ENCODE measurements around the gene NXPH3. TPM values are rescaled to one million over a fixed set of nuclear protein-coding genes. Genes with fewer than 3 reads are reported as not detected.

NXPH3 gene
- total and polyA plus RNA-seq, 2 experiments from 2014 or later, result 0.77 to 1.2 TPM

DNA sequence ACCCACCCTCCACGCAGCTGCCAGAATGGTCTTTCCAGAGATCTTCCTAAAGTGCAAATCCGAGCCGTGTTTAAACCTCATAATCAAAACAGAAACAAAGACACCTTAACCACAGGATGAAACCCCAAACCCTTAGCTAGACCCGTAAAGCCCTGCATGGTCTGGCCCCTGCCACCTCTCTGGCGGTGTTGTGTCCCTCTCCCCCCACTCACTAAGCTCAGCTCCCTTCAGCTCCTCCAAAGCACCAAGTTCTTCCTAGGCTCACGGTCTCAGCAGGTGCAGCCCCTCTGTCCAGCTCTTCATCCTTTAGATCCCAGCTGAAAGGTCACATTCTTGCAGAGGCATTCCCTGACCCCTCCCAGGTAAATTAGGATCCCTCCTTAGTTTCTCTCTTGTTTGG, 4.4 kb upstream of the NXPH3 start:
- peaks cover 41% of the 10 kb centered on the region for H3K27me3 ChIP-seq
- WGBS (ENCODE audit: low lambda C conversion rate, missing lambda C conversion rate), result 65% methylated on average over 6 of the region's 6 CpGs

GRCh38 chr17:49571764-49572163, 3.9 kb upstream of the NXPH3 start:
- 62% methylated on average over 4 of the region's 4 CpGs for WGBS (ENCODE audit: low lambda C conversion rate, missing lambda C conversion rate)
- H2AFZ ChIP-seq, result no peak overlapping the region
- H3K4me1 ChIP-seq (ENCODE audit: insufficient read depth), result peaks cover 4% of the 10 kb centered on the region
- no peak for DNase-seq (ENCODE audit: low spot score)
- H3K79me2 ChIP-seq, result no peaks in the 10 kb centered on the region
- H3K27me3 ChIP-seq, result peaks cover 41% of the 10 kb centered on the region
- no peak overlapping the region for H3K27ac ChIP-seq
- no peaks in the 10 kb centered on the region for H4K20me1 ChIP-seq (ENCODE audit: insufficient read depth, poor library complexity, severe bottlenecking)
- H3K36me3 ChIP-seq (replicated peaks; ENCODE audit: insufficient read depth, low read depth), result no peaks in the 10 kb centered on the region
- H3K9me3 ChIP-seq (ENCODE audit: low read depth), result no peaks in the 10 kb centered on the region
- H3K9me2 ChIP-seq (replicated peaks; ENCODE audit: insufficient read depth), result no peaks in the 10 kb centered on the region
- no peak overlapping the region for H3K4me3 ChIP-seq
- no peak overlapping the region for H3K4me2 ChIP-seq
- no peak for TF ChIP-seq EZH2 (IDR thresholded peaks at IDR 0.05; ENCODE audit: borderline replicate concordance)
- no peak for TF ChIP-seq EZH2phosphoT487 (IDR thresholded peaks at IDR 0.05; ENCODE audit: low read depth, severe bottlenecking, unreplicated experiment)
- TF ChIP-seq, protein P1, sequence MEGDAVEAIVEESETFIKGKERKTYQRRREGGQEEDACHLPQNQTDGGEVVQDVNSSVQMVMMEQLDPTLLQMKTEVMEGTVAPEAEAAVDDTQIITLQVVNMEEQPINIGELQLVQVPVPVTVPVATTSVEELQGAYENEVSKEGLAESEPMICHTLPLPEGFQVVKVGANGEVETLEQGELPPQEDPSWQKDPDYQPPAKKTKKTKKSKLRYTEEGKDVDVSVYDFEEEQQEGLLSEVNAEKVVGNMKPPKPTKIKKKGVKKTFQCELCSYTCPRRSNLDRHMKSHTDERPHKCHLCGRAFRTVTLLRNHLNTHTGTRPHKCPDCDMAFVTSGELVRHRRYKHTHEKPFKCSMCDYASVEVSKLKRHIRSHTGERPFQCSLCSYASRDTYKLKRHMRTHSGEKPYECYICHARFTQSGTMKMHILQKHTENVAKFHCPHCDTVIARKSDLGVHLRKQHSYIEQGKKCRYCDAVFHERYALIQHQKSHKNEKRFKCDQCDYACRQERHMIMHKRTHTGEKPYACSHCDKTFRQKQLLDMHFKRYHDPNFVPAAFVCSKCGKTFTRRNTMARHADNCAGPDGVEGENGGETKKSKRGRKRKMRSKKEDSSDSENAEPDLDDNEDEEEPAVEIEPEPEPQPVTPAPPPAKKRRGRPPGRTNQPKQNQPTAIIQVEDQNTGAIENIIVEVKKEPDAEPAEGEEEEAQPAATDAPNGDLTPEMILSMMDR (IDR thresholded peaks at IDR 0.05; ENCODE audit: poor library complexity), result no peak

More for the DNA sequence above, 4.4 kb upstream of the NXPH3 start:
- Histone ChIP-seq H4K20me1 (ENCODE audit: insufficient read depth, poor library complexity, severe bottlenecking) (no peaks in the 10 kb centered on the region), H3K4me3 (no peak overlapping the region), H3K4me2 (no peak overlapping the region), H3K36me3 (replicated peaks; ENCODE audit: insufficient read depth, low read depth) (no peaks in the 10 kb centered on the region), H3K4me1 (ENCODE audit: insufficient read depth) (peaks cover 3% of the 10 kb centered on the region), H3K9me2 (replicated peaks; ENCODE audit: insufficient read depth) (no peaks in the 10 kb centered on the region), H3K79me2 (no peaks in the 10 kb centered on the region), H2AFZ (no peak overlapping the region), H3K27ac (no peak overlapping the region), H3K9me3 (ENCODE audit: low read depth) (no peaks in the 10 kb centered on the region)
- no peak for DNase-seq (ENCODE audit: low spot score)
- TF ChIP-seq EZH2phosphoT487 (IDR thresholded peaks at IDR 0.05; ENCODE audit: low read depth, severe bottlenecking, unreplicated experiment) (no peak), EZH2 (IDR thresholded peaks at IDR 0.05; ENCODE audit: borderline replicate concordance) (no peak)
- TF ChIP-seq, protein P1 (IDR thresholded peaks at IDR 0.05; ENCODE audit: poor library complexity), result no peak

DNA sequence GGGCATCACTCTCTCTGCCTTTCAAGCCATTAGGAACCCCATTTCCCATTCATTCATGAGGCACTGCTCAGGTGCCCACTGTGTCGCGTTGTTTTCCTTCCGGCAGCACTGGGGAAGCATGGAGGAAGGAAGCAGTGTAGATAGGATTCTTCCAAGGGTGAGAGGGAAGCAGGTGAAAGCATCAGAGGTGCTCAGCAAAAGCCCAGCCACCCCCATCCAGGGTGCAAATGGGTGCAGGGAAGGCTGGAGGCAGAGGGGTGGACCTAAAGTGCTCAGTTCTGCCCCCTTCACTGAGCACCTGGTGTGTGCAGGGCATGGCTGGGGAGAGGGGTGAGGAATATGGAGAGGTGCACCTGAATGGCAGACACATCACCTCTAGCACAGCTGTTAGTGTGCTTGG, 3.4 kb upstream of the NXPH3 start:
- H3K4me2 ChIP-seq, result no peak overlapping the region
- H2AFZ ChIP-seq, result no peak overlapping the region
- no peak for DNase-seq (ENCODE audit: low spot score)
- H3K4me3 ChIP-seq, result no peak overlapping the region
- peaks cover 9% of the 10 kb centered on the region for H3K4me1 ChIP-seq (ENCODE audit: insufficient read depth)
- no peaks in the 10 kb centered on the region for H3K79me2 ChIP-seq
- no peaks in the 10 kb centered on the region for H3K9me3 ChIP-seq (ENCODE audit: low read depth)
- TF ChIP-seq EZH2 (IDR thresholded peaks at IDR 0.05; ENCODE audit: borderline replicate concordance) (no peak), EZH2phosphoT487 (IDR thresholded peaks at IDR 0.05; ENCODE audit: low read depth, severe bottlenecking, unreplicated experiment) (no peak)
- TF ChIP-seq, protein P1 (IDR thresholded peaks at IDR 0.05; ENCODE audit: poor library complexity), result no peak
- no peaks in the 10 kb centered on the region for H3K36me3 ChIP-seq (replicated peaks; ENCODE audit: insufficient read depth, low read depth)
- no peak overlapping the region for H3K27ac ChIP-seq
- peaks cover 46% of the 10 kb centered on the region for H3K27me3 ChIP-seq
- H3K9me2 ChIP-seq (replicated peaks; ENCODE audit: insufficient read depth), result no peaks in the 10 kb centered on the region
- 79% methylated on average over 3 of the region's 3 CpGs for WGBS (ENCODE audit: low lambda C conversion rate, missing lambda C conversion rate)
- no peaks in the 10 kb centered on the region for H4K20me1 ChIP-seq (ENCODE audit: insufficient read depth, poor library complexity, severe bottlenecking)
